Spleen (tissue), 7 donors: ENCODE data around the gene TNFSF4.

ENCODE experiments used
- CTCF ChIP-seq, 11 experiments: fragments of 200-600 bp in 7 of 11; fragments of 450-650 bp in 4 of 11; sonication (generic) in 4 of 11; IDR thresholded peaks in 8 of 11; conservative IDR thresholded peaks in 3 of 11; 1 replicate in 7 of 11; 2 replicates in 4 of 11; pipeline versions ENCODE4 v1.4.0 to v1.8.0; 2016 to 2021; ENCODE audit warnings: antibody characterized with exemption in 11 of 11, inconsistent platforms in 4 of 11, mild to moderate bottlenecking in 1 of 11
- POLR2A ChIP-seq, 3 donors: fragments of 450-650 bp; IDR thresholded peaks; one replicate each; pipeline ENCODE4 v1.5.1; 2017; ENCODE audit warnings: antibody characterized with exemption in 3 of 3, mild to moderate bottlenecking in 1 of 3
- POLR2AphosphoS5 ChIP-seq, 3 donors: sonication (generic); formaldehyde crosslinking; IDR thresholded peaks; one replicate each; pipeline ENCODE4 v1.5.1; 2017; ENCODE audit warnings: antibody characterized with exemption in 3 of 3
- donor health status: DM: no; HTN: no; CAD: no; lungs with moderate emphysema.
- donor health status: DM: no; HTN: no; CAD: no.
- donor health status: DM: no; HTN: no; CAD: no.

GRCh38 chr1:173187671-173188237 is 19.4 kb downstream of the TNFSF4 start:
- TF ChIP-seq CTCF (IDR thresholded peaks at IDR 0.05 in 8 of 11, conservative IDR thresholded peaks at IDR 0.05 in 3 of 11) (no peak), POLR2A (IDR thresholded peaks at IDR 0.05) (no peak), POLR2AphosphoS5 (IDR thresholded peaks at IDR 0.05) (no peak)
